ENCODE measurements around the gene ALKBH6. TPM values are rescaled to one million over a fixed set of nuclear protein-coding genes. Genes with fewer than 3 reads are reported as not detected.
A peak's percentile ranks its signal among the peaks of the same experiment; 100 is the strongest.

The ALKBH6 gene
- total and polyA plus RNA-seq, 2 of the 13 experiments (the other 11 are each of a cell fraction or from before 2014, with no cell fraction given), result 13.7 to 18.1 TPM

GRCh38 chr19:35995048-35995993 lies 18.7 kb downstream of the ALKBH6 start, which contains the start of gene SDHAF1 (continued):
- peak; percentile 97 for TF ChIP-seq ZNF687 (CRISPR knock-in tag; IDR thresholded peaks at IDR 0.05)
- peak; percentile 78; the same call in 1 of the 2 replicates for TF ChIP-seq ZFP82 (CRISPR knock-in tag; IDR thresholded peaks at IDR 0.05; ENCODE audit: borderline replicate concordance)
- TF ChIP-seq TARDBP (CRISPR knock-in tag; IDR thresholded peaks at IDR 0.05), result peak; percentile 67; the same call in 1 of the 2 replicates
- TF ChIP-seq JDP2 (CRISPR knock-in tag; IDR thresholded peaks at IDR 0.05; ENCODE audit: borderline replicate concordance), result no peak
- 0 out of 2 replicates have a peak, but pooled peaks have one; percentile 4 for TF ChIP-seq GATA4 (IDR thresholded peaks at IDR 0.05; ENCODE audit: borderline replicate concordance, low read depth)
- no peak for TF ChIP-seq EED (CRISPR knock-in tag; IDR thresholded peaks at IDR 0.05)
- 0 out of 2 replicates have a peak, but pooled peaks have one; percentile 29 for TF ChIP-seq TBX3 (IDR thresholded peaks at IDR 0.05; ENCODE audit: borderline replicate concordance)
- no peak for TF ChIP-seq GTF3A (CRISPR knock-in tag; conservative IDR thresholded peaks at IDR 0.05)
- no peak; the same call in 1 of the 2 replicates for TF ChIP-seq ZBTB39 (CRISPR knock-in tag; IDR thresholded peaks at IDR 0.05)
- no peak for TF ChIP-seq ZNF619 (CRISPR knock-in tag; IDR thresholded peaks at IDR 0.05)
- peak; percentile 35; the same call in 1 of the 2 replicates for TF ChIP-seq ZNF749 (CRISPR knock-in tag; IDR thresholded peaks at IDR 0.05; ENCODE audit: borderline replicate concordance)
- no peak for TF ChIP-seq KLF13 (CRISPR knock-in tag; IDR thresholded peaks at IDR 0.05)
- 0 out of 2 replicates have a peak, but pooled peaks have one; percentile 17 for TF ChIP-seq DPF2 (CRISPR knock-in tag; IDR thresholded peaks at IDR 0.05; ENCODE audit: borderline replicate concordance, low read depth)
- peak; percentile 81; the same call in 1 of the 2 replicates for TF ChIP-seq TBX2 (CRISPR knock-in tag; IDR thresholded peaks at IDR 0.05; ENCODE audit: borderline replicate concordance)
- peak; percentile 19; the same call in 1 of the 2 replicates for TF ChIP-seq ZBTB25 (CRISPR knock-in tag; IDR thresholded peaks at IDR 0.05)
- TF ChIP-seq GATAD1 (CRISPR knock-in tag; IDR thresholded peaks at IDR 0.05), result peak; percentile 86
- TF ChIP-seq BORCS8-MEF2B (CRISPR knock-in tag; IDR thresholded peaks at IDR 0.05), result peak; percentile 58
- TF ChIP-seq ZNF30 (CRISPR knock-in tag; IDR thresholded peaks at IDR 0.05), result no peak
- TF ChIP-seq MEF2D (CRISPR knock-in tag; IDR thresholded peaks at IDR 0.05), result no peak

All from HepG2 (cell line).